ENCODE data around the gene PLPP3.

DNA sequence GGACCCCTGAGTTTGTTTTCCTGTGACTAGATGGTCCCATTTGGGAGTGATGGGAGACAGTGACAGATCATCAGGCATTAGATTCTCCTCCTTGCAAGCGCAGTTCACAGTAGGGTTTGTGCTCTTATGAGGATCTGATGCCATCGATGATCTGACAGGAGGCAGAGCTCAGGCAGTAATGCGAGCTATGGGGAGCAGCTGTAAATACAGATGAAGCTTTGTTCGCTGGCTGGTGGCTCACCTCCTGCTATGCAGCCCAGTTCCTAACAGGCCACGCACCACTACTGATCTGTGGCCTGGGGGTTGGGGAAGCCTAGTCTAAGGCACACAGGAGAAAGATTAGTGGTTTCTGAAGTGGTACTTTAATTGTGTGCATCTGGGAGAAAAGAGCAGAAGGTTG is 7.1 kb upstream of the PLPP3 start:
- TF ChIP-seq, protein P1, sequence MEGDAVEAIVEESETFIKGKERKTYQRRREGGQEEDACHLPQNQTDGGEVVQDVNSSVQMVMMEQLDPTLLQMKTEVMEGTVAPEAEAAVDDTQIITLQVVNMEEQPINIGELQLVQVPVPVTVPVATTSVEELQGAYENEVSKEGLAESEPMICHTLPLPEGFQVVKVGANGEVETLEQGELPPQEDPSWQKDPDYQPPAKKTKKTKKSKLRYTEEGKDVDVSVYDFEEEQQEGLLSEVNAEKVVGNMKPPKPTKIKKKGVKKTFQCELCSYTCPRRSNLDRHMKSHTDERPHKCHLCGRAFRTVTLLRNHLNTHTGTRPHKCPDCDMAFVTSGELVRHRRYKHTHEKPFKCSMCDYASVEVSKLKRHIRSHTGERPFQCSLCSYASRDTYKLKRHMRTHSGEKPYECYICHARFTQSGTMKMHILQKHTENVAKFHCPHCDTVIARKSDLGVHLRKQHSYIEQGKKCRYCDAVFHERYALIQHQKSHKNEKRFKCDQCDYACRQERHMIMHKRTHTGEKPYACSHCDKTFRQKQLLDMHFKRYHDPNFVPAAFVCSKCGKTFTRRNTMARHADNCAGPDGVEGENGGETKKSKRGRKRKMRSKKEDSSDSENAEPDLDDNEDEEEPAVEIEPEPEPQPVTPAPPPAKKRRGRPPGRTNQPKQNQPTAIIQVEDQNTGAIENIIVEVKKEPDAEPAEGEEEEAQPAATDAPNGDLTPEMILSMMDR (IDR thresholded peaks at IDR 0.05; ENCODE audit: control extremely low read depth in 1 of 3, insufficient read depth in 1 of 3, low read depth in 1 of 3, low read length in 3 of 3), result no peak
- TF ChIP-seq, protein P2, sequence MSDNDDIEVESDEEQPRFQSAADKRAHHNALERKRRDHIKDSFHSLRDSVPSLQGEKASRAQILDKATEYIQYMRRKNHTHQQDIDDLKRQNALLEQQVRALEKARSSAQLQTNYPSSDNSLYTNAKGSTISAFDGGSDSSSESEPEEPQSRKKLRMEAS (IDR thresholded peaks at IDR 0.05), result no peak
- TF ChIP-seq RBBP5 (IDR thresholded peaks at IDR 0.05; ENCODE audit: borderline replicate concordance, low read depth, low read length) (no peak), SP1 (IDR thresholded peaks at IDR 0.05; ENCODE audit: low read depth, low read length) (no peak), EGR1 (IDR thresholded peaks at IDR 0.05; ENCODE audit: borderline replicate concordance, low read depth, low read length) (no peak), KDM1A (IDR thresholded peaks at IDR 0.05; ENCODE audit: borderline replicate concordance, low read length) (no peak), TAF7 (optimal IDR thresholded peaks at IDR 0.05; ENCODE audit: borderline replicate concordance, low read depth, low read length) (no peak), POLR2A (IDR thresholded peaks at IDR 0.05; ENCODE audit: control extremely low read depth in 1 of 2, low read depth in 2 of 2, low read length in 2 of 2) (no peak), YY1 (IDR thresholded peaks at IDR 0.05; ENCODE audit: low read depth, low read length) (no peak)
- TF ChIP-seq, protein P3, sequence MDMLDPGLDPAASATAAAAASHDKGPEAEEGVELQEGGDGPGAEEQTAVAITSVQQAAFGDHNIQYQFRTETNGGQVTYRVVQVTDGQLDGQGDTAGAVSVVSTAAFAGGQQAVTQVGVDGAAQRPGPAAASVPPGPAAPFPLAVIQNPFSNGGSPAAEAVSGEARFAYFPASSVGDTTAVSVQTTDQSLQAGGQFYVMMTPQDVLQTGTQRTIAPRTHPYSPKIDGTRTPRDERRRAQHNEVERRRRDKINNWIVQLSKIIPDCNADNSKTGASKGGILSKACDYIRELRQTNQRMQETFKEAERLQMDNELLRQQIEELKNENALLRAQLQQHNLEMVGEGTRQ (IDR thresholded peaks at IDR 0.05; ENCODE audit: low read length), result no peak

All from H1 (cell line).